Cardiac fibroblast (primary cell): Measurements from ENCODE around the gene STK26.
A peak's percentile ranks its signal among the peaks of the same experiment; 100 is the strongest.

Source experiments
- DNase-seq, 2 donors: peaks; one replicate each; pipeline versions ENCODE4 v3.0.0 to v3.0.0-alpha.2; 2010; ENCODE audit warnings: low read depth in 2 of 2
- H3K4me3 ChIP-seq, 2 donors: replicated peaks in 1 of 2; 1 replicate in 1 of 2; 2 replicates in 1 of 2; pipeline ENCODE4 v1.5.1; 2011; ENCODE audit warnings: low read depth in 2 of 2, low read length in 2 of 2, mild to moderate bottlenecking in 2 of 2, moderate library complexity in 1 of 2
- CTCF ChIP-seq: IDR thresholded peaks from one replicate; pipeline ENCODE4 v1.5.1; 2011; ENCODE audit warnings: low read depth, mild to moderate bottlenecking, low read length, inconsistent platforms

Gene STK26

DNA sequence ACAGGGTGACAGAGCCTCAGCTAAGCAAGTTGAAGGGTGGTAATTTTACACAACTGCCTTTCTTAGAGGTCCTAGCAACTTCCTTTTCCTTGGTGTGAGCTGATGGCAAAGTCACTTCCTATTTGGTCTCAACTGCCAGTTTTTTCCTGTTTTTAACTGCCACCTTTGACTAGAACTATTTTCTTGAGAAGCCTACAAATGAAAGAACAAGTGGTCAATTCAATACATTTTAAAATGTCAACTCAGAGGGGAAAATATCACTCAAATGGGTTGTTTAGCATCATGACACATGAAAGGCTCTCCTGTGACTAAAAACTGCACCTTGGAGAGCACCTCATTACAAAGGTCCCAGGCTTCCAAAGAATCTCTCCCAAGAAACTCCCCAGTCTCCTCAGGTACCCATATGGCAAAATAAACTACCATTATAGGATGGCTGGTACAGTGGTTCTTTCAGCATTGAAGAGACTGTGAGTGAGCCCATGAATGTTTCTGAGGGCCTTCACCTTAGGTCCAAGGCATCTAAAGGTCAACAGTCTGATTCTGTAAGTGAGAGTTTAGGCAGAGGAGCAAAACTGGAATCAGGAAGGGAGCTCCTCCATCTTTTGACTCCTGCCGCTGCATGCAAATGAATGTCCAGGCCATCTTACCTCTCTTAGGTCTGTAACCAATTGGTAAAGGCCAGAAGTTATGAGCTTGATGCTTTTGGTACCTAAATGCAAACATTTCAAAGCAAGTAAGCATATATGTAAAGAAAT, 5.5 kb upstream of the STK26 start:
- H3K4me3 ChIP-seq: no peak overlapping the region
- no peak for DNase-seq
- TF ChIP-seq CTCF: no peak

- H3K4me3 ChIP-seq: peak overlapping the region; percentile 62 to 74
- peak; percentile 28 for TF ChIP-seq CTCF
- peak; percentile 7 to 18 for DNase-seq
Observed at GRCh38 chrX:132022198-132022966, 720 bp upstream of the STK26 start.

DNA sequence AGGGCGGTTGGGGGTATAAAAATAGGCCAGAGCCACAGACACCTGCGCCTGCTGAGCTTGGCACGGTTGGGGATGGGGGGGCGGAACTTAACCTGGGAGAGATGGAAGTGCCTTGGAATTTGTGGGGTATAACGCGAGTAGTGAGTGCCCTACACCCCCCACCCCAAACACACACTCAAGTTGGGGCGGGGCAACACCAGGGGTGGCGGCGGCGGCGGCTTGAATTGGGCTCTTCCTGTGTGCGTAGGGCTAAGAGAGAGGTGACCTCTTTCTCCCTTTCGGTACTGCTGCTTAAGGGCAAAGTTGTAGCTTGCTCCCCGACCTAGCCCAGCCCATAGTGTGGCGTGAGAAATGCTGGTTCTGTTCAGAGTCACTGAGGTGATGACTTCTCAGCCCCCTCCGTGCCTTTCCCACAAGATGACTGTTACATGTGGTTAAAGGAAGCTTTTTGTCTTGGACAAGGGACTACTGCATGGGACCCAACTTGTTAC, 839 bp downstream of the STK26 start:
- TF ChIP-seq CTCF: no peak
- DNase-seq: peak; percentile 0 to 17
- H3K4me3 ChIP-seq: peak overlapping the region; percentile 62 to 74

DNA sequence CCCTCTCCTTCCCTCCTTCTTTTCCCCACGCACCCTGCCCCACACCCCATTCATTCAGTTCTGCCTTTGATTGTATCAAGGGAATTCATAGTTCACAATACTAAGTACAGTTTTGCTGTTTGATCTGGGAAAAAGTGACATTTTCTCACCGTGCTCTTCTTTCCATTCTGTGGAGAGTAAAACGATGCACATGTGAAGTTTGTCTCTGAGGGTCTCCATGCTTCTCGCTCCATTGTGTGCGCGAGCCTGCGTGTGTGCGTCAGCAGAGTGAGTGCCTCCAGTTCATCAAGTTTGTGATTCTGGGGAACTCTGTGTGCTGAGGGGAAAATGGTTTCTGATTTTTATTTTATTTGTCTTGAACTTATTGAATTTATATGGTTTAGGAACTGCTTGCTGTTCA, 1.9 kb downstream of the STK26 start:
- no peak overlapping the region for H3K4me3 ChIP-seq
- no peak for TF ChIP-seq CTCF
- no peak for DNase-seq

DNA sequence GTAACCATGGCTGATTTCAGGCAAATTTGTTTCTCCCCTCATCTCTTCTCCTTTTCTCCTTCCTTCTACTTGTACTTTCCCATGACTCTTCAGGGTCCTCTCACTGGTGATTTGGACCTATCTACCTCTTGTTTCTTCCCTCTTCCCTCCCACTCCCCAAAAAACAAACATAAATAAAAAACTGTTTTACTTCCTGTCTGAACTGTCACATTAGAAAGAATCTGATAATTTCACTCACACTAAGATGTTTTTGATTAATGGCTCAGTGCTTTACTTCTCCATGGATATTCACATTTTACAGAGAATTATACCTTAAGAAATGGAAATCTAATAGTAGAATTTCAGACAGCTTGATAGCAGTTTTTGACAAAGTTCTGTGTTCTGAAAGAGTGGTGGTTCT, 7.2 kb downstream of the STK26 start:
- TF ChIP-seq CTCF: no peak
- H3K4me3 ChIP-seq: no peak overlapping the region
- DNase-seq: no peak

DNA sequence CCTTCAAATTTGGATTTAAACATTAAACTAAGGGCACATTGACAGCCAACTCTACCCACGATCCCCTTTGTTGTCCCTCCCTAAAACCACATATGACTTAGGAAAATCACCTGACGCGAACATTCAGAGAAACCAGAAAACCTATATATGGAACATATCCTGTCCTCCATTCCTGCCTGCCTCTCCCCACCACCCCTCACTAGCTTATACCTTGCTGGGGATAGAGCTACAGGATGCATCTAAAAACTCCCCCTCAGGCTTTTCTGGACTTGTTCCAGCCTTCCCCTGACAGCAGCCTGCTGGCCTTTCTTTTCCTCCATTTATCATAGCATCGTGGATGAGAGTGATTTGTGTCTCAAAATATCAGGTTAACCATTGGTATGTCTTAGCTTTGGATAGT, 8.8 kb downstream of the STK26 start:
- DNase-seq: no peak
- no peak for TF ChIP-seq CTCF
- H3K4me3 ChIP-seq: no peak overlapping the region
